PFSK-1 (cell line): ENCODE data around the gene TAF1C.

Experiments
- FOXP2 ChIP-seq: optimal IDR thresholded peaks from 2 replicates; pipeline ENCODE3; 2011; ENCODE audit warnings: borderline replicate concordance, control low read depth, inconsistent platforms; ENCODE audit not compliant: insufficient read depth; ENCODE audit errors: extremely low read length, extremely low read depth
- POLR2AphosphoS5 ChIP-seq: IDR thresholded peaks from 2 replicates; pipeline ENCODE4 v1.6.1; 2012; ENCODE audit warnings: low read depth, mild to moderate bottlenecking, control low read depth, low read length, moderate library complexity
- REST ChIP-seq, 2 experiments: IDR thresholded peaks; 2 replicates each; pipeline versions ENCODE4 v1.6.1 to v1.8.0; 2011 to 2012; ENCODE audit warnings: low read depth in 2 of 2, low read length in 2 of 2, control low read depth in 1 of 2, inconsistent platforms in 1 of 2, mild to moderate bottlenecking in 1 of 2, moderate library complexity in 1 of 2; ENCODE audit not compliant: insufficient read depth in 1 of 2
- SIN3A ChIP-seq: IDR thresholded peaks from 2 replicates; pipeline ENCODE4 v1.6.1; 2012; ENCODE audit warnings: mild to moderate bottlenecking, low read length, moderate library complexity, borderline replicate concordance; ENCODE audit not compliant: insufficient read depth
- TAF1 ChIP-seq: IDR thresholded peaks from 2 replicates; pipeline ENCODE4 v1.6.1; 2012; ENCODE audit warnings: low read length, control low read depth, borderline replicate concordance; ENCODE audit not compliant: insufficient read depth

Gene TAF1C

GRCh38 chr16:84165746-84166145 is 21.1 kb downstream of the TAF1C start:
- TF ChIP-seq POLR2AphosphoS5: no peak
- no peak for TF ChIP-seq REST (IDR thresholded peaks at IDR 0.05; ENCODE audit: insufficient read depth in 1 of 2, low read depth in 2 of 2, low read length in 2 of 2)
- no peak for TF ChIP-seq TAF1
- TF ChIP-seq FOXP2: no peak
- TF ChIP-seq SIN3A: no peak

DNA sequence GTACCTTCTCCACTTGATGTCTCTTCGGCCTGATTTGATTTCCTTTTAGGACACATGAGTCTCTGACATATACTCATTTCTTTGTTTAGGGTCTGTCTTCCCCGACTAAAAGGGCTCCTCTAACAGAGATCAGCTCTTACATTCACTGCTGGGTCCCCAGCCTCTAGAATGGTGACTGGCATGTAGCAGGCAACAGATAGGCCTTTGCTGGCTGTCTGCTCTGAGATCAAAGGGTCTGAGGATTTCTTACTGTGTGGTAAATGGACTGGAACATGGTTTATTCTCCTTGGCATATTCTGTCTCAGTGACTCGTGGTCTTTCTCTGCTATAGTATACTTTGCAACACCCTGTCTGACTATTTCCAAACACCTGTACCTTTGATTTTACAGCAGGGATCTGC is 25.1 kb downstream of the TAF1C start:
- no peak for TF ChIP-seq REST (IDR thresholded peaks at IDR 0.05; ENCODE audit: insufficient read depth in 1 of 2, low read depth in 2 of 2, low read length in 2 of 2)
- TF ChIP-seq POLR2AphosphoS5: no peak
- TF ChIP-seq FOXP2: no peak
- no peak for TF ChIP-seq SIN3A
- no peak for TF ChIP-seq TAF1

- TF ChIP-seq REST (IDR thresholded peaks at IDR 0.05; ENCODE audit: insufficient read depth in 1 of 2, low read depth in 2 of 2, low read length in 2 of 2) (no peak), POLR2AphosphoS5 (no peak), FOXP2 (no peak), TAF1 (no peak), SIN3A (no peak)
Observed at GRCh38 chr16:84161037-84161436, 25.8 kb downstream of the TAF1C start.

DNA sequence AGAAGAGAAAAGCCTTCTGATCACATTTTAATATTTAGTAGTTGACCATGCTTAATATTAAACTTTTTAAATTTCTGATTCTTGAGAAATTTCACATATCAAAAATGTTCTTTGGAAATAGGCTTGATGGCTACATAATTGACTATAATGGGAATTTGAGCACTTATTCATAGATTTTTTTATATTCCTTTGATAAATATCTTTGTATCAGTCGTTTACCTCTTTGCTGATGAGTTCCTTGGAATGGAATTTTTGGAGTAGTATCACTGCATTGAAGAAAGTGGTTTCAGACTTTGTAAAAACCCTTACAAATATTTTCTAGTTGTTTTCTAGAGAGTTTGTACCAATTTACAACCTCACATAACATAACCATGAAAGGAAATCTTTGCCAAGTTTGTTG is 27.1 kb downstream of the TAF1C start:
- TF ChIP-seq SIN3A (no peak), TAF1 (no peak), FOXP2 (no peak), POLR2AphosphoS5 (no peak), REST (IDR thresholded peaks at IDR 0.05; ENCODE audit: insufficient read depth in 1 of 2, low read depth in 2 of 2, low read length in 2 of 2) (no peak)

- TF ChIP-seq TAF1 (no peak), SIN3A (no peak), FOXP2 (no peak), POLR2AphosphoS5 (no peak), REST (IDR thresholded peaks at IDR 0.05; ENCODE audit: insufficient read depth in 1 of 2, low read depth in 2 of 2, low read length in 2 of 2) (no peak)
Observed at GRCh38 chr16:84159007-84159406, 27.9 kb downstream of the TAF1C start.
